Measurements from ENCODE around the gene ADAMTS3.

ADAMTS3 gene

GRCh38 chr4:72344418-72344817 is 224.6 kb downstream of the ADAMTS3 start:
- ATAC-seq = no peak
- TF ChIP-seq CSDC2 (CRISPR knock-in tag; IDR thresholded peaks at IDR 0.05) (no peak), PPARA (CRISPR knock-in tag; IDR thresholded peaks at IDR 0.05; ENCODE audit: borderline replicate concordance) (no peak), CREB5 (CRISPR knock-in tag; IDR thresholded peaks at IDR 0.05; ENCODE audit: low read depth) (no peak), ISL1 (CRISPR knock-in tag; IDR thresholded peaks at IDR 0.05) (no peak), PATZ1 (CRISPR knock-in tag; IDR thresholded peaks at IDR 0.05; ENCODE audit: borderline replicate concordance) (no peak), GLIS3 (CRISPR knock-in tag; IDR thresholded peaks at IDR 0.05) (no peak), ZNF8 (CRISPR knock-in tag; IDR thresholded peaks at IDR 0.05) (no peak), ESRRG (CRISPR knock-in tag; IDR thresholded peaks at IDR 0.05) (no peak), CSRNP3 (CRISPR knock-in tag; IDR thresholded peaks at IDR 0.05) (no peak), ZFP30 (CRISPR knock-in tag; IDR thresholded peaks at IDR 0.05) (no peak), TSHZ2 (CRISPR knock-in tag; IDR thresholded peaks at IDR 0.05) (no peak), TCF4 (CRISPR knock-in tag; IDR thresholded peaks at IDR 0.05; ENCODE audit: borderline replicate concordance) (no peak), ZC3H10 (CRISPR knock-in tag; IDR thresholded peaks at IDR 0.05) (no peak), RARB (CRISPR knock-in tag; IDR thresholded peaks at IDR 0.05) (no peak), POU6F1 (CRISPR knock-in tag; IDR thresholded peaks at IDR 0.05; ENCODE audit: borderline replicate concordance, low read depth) (no peak), ARNTL (CRISPR knock-in tag; IDR thresholded peaks at IDR 0.05; ENCODE audit: borderline replicate concordance, low read depth) (no peak), OSR1 (CRISPR knock-in tag; IDR thresholded peaks at IDR 0.05) (no peak)

GRCh38 chr4:72341432-72341820 is 227.6 kb downstream of the ADAMTS3 start:
- no peak for TF ChIP-seq BACH2 (CRISPR knock-in tag; IDR thresholded peaks at IDR 0.05; ENCODE audit: borderline replicate concordance)
- ATAC-seq = no peak

GRCh38 chr4:72340803-72341431 is 228.1 kb downstream of the ADAMTS3 start:
- peak; percentile 81 for ATAC-seq
- TF ChIP-seq ISL1 (CRISPR knock-in tag; IDR thresholded peaks at IDR 0.05) = peak; percentile 32; the same call in 1 of the 2 replicates
- no peak for TF ChIP-seq OSR1 (CRISPR knock-in tag; IDR thresholded peaks at IDR 0.05)
- TF ChIP-seq ZC3H10 (CRISPR knock-in tag; IDR thresholded peaks at IDR 0.05) = peak; percentile 47; the same call in 1 of the 2 replicates

- no peak for TF ChIP-seq TCF4 (CRISPR knock-in tag; IDR thresholded peaks at IDR 0.05; ENCODE audit: borderline replicate concordance)
- no peak for TF ChIP-seq TOX (CRISPR knock-in tag; IDR thresholded peaks at IDR 0.05; ENCODE audit: borderline replicate concordance)
- no peak for TF ChIP-seq OSR1 (CRISPR knock-in tag; IDR thresholded peaks at IDR 0.05)
- TF ChIP-seq ZFP30 (CRISPR knock-in tag; IDR thresholded peaks at IDR 0.05) = no peak
- TF ChIP-seq CSDC2 (CRISPR knock-in tag; IDR thresholded peaks at IDR 0.05) = no peak
- no peak for TF ChIP-seq ZC3H10 (CRISPR knock-in tag; IDR thresholded peaks at IDR 0.05)
- no peak for TF ChIP-seq RARB (CRISPR knock-in tag; IDR thresholded peaks at IDR 0.05)
- TF ChIP-seq SNAI2 (CRISPR knock-in tag; IDR thresholded peaks at IDR 0.05) = no peak
- TF ChIP-seq ZNF8 (CRISPR knock-in tag; IDR thresholded peaks at IDR 0.05) = no peak
- no peak for TF ChIP-seq ARNTL (CRISPR knock-in tag; IDR thresholded peaks at IDR 0.05; ENCODE audit: borderline replicate concordance, low read depth)
- TF ChIP-seq POU6F1 (CRISPR knock-in tag; IDR thresholded peaks at IDR 0.05; ENCODE audit: borderline replicate concordance, low read depth) = no peak
- no peak for TF ChIP-seq GLIS3 (CRISPR knock-in tag; IDR thresholded peaks at IDR 0.05)
- TF ChIP-seq PATZ1 (CRISPR knock-in tag; IDR thresholded peaks at IDR 0.05; ENCODE audit: borderline replicate concordance) = no peak
- no peak for TF ChIP-seq ZNF70 (CRISPR knock-in tag; IDR thresholded peaks at IDR 0.05)
- no peak for TF ChIP-seq ZNF565 (CRISPR knock-in tag; conservative IDR thresholded peaks at IDR 0.05; ENCODE audit: low read depth)
- no peak for ATAC-seq
These were observed 231.0 kb downstream of the ADAMTS3 start for GRCh38 chr4:72338060-72338459.

Data from SK-N-SH treated with all-trans-retinoic acid at 6 μM for 48 hours (cell line).